ENCODE results near the gene FOXP4.

DNA sequence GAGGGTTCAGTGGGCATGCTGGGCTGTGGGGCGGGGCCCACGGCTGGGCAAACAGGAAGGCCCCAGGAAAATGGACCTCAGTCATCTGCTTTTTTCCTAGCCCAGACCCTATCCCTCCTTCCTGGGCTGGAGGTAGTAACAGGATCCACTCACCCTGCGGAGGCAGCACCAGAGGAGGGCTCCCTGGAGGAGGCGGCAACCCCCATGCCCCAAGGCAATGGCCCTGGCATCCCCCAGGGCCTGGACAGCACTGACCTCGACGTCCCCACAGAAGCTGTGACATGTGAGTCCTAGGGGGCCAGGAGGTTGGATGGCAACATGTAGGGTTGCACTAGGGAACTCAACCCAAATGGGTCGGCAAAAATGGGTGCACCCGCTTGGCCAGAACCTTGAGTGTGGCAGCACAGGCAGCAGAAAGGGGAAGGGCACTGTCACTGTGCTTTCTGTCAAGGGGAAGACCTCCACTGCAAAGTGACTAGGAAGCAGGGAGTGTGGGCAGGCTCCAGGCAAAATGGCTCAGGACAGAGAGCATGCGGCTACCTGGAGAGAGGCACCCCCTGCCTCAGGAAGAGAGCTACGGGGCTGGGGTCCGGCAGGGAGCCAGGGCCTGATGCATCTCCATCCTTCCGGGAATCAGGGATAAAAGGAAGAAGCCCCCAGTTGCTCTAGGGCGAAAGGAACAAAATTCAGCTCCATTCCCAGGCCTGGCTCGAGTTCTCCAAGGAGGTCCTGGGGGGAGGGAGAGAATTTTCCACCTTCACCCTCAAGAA lies 100.0 kb downstream of the FOXP4 start:
- TF ChIP-seq, protein P1, sequence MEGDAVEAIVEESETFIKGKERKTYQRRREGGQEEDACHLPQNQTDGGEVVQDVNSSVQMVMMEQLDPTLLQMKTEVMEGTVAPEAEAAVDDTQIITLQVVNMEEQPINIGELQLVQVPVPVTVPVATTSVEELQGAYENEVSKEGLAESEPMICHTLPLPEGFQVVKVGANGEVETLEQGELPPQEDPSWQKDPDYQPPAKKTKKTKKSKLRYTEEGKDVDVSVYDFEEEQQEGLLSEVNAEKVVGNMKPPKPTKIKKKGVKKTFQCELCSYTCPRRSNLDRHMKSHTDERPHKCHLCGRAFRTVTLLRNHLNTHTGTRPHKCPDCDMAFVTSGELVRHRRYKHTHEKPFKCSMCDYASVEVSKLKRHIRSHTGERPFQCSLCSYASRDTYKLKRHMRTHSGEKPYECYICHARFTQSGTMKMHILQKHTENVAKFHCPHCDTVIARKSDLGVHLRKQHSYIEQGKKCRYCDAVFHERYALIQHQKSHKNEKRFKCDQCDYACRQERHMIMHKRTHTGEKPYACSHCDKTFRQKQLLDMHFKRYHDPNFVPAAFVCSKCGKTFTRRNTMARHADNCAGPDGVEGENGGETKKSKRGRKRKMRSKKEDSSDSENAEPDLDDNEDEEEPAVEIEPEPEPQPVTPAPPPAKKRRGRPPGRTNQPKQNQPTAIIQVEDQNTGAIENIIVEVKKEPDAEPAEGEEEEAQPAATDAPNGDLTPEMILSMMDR (IDR thresholded peaks at IDR 0.05): no peak
- TF ChIP-seq POLR2A (IDR thresholded peaks at IDR 0.05) (no peak), POLR2AphosphoS5 (IDR thresholded peaks at IDR 0.05) (no peak)

All from breast epithelium (tissue), 3 donors.